Osteoblast (primary cell): ENCODE results near the gene KLHL3. TPM values are rescaled to one million over a fixed set of nuclear protein-coding genes. Genes with fewer than 3 reads are reported as not detected.

Experiments used
- DNase-seq: peaks from one replicate; pipeline ENCODE4 v3.0.0; 2011; ENCODE audit warnings: low spot score, mixed read lengths; ENCODE audit not compliant: insufficient read length; ENCODE audit errors: missing footprints
- H2AFZ ChIP-seq: 2 replicates; pipeline ENCODE4 v1.6.0; 2011; ENCODE audit warnings: mild to moderate bottlenecking, low read length
- H3K27ac ChIP-seq: 2 replicates; pipeline ENCODE4 v1.5.1; 2011; ENCODE audit warnings: mild to moderate bottlenecking, low read depth, low read length, moderate library complexity
- H3K27me3 ChIP-seq: 2 replicates; pipeline ENCODE4 v1.6.0; 2012; ENCODE audit warnings: mild to moderate bottlenecking, control low read depth, inconsistent platforms, low read length, moderate library complexity; ENCODE audit not compliant: insufficient read depth
- H3K36me3 ChIP-seq: 2 replicates; pipeline ENCODE4 v1.5.1; 2011; ENCODE audit warnings: mild to moderate bottlenecking, low read length, control low read depth, moderate library complexity; ENCODE audit not compliant: insufficient read depth
- H3K4me1 ChIP-seq: 2 replicates; pipeline ENCODE4 v1.5.1; 2011; ENCODE audit warnings: mild to moderate bottlenecking, low read length, control low read depth, moderate library complexity; ENCODE audit not compliant: insufficient read depth
- H3K4me2 ChIP-seq: 2 replicates; pipeline ENCODE4 v1.6.0; 2011; ENCODE audit warnings: mild to moderate bottlenecking, low read length; ENCODE audit not compliant: insufficient read depth
- H3K4me3 ChIP-seq: fragments of 200-600 bp; sonication (generic); 3 replicates; pipeline ENCODE4 v1.5.1; 2012; ENCODE audit warnings: mild to moderate bottlenecking, low read length, inconsistent platforms; ENCODE audit not compliant: insufficient read depth
- H3K79me2 ChIP-seq: 2 replicates; pipeline ENCODE4 v1.6.0; 2012; ENCODE audit warnings: mild to moderate bottlenecking, low read length, control low read depth, inconsistent platforms; ENCODE audit not compliant: insufficient read depth
- H3K9me3 ChIP-seq: 2 replicates; pipeline ENCODE4 v1.5.1; 2011; ENCODE audit warnings: low read depth, low read length, control low read depth
- H4K20me1 ChIP-seq: 2 replicates; pipeline ENCODE4 v1.6.0; 2012; ENCODE audit warnings: mild to moderate bottlenecking, low read length, control low read depth; ENCODE audit not compliant: insufficient read depth
- total RNA-seq: library from RNA; depleted of rRNA; stranded (reverse); fragments of >200 nt; gene quantifications from 2 replicates; pipeline ENCODE4 v1.2.3, GENCODE V29; 2012
- TF ChIP-seq, protein P1 (sequence below): IDR thresholded peaks from 2 replicates; pipeline ENCODE4 v1.5.1; 2011; ENCODE audit warnings: mild to moderate bottlenecking, low read depth, low read length, moderate library complexity; ENCODE audit errors: extremely low read depth

Gene KLHL3
- total RNA-seq, 1 donor = 6.2 TPM

GRCh38 chr5:137627706-137628105, 108.2 kb downstream of the KLHL3 start:
- H2AFZ ChIP-seq = no peak overlapping the region
- no peaks in the 10 kb centered on the region for H3K9me3 ChIP-seq
- no peaks in the 10 kb centered on the region for H3K36me3 ChIP-seq
- H4K20me1 ChIP-seq = no peaks in the 10 kb centered on the region
- no peaks in the 10 kb centered on the region for H3K79me2 ChIP-seq
- H3K27me3 ChIP-seq = no peaks in the 10 kb centered on the region
- no peak overlapping the region for H3K27ac ChIP-seq
- peaks cover 25% of the 10 kb centered on the region for H3K4me1 ChIP-seq
- H3K4me2 ChIP-seq = no peak overlapping the region
- TF ChIP-seq, protein P1, sequence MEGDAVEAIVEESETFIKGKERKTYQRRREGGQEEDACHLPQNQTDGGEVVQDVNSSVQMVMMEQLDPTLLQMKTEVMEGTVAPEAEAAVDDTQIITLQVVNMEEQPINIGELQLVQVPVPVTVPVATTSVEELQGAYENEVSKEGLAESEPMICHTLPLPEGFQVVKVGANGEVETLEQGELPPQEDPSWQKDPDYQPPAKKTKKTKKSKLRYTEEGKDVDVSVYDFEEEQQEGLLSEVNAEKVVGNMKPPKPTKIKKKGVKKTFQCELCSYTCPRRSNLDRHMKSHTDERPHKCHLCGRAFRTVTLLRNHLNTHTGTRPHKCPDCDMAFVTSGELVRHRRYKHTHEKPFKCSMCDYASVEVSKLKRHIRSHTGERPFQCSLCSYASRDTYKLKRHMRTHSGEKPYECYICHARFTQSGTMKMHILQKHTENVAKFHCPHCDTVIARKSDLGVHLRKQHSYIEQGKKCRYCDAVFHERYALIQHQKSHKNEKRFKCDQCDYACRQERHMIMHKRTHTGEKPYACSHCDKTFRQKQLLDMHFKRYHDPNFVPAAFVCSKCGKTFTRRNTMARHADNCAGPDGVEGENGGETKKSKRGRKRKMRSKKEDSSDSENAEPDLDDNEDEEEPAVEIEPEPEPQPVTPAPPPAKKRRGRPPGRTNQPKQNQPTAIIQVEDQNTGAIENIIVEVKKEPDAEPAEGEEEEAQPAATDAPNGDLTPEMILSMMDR = no peak
- H3K4me3 ChIP-seq = no peak overlapping the region
- DNase-seq = no peak

GRCh38 chr5:137627293-137627692, 108.6 kb downstream of the KLHL3 start:
- Histone ChIP-seq H3K27me3 (no peaks in the 10 kb centered on the region), H3K36me3 (no peaks in the 10 kb centered on the region), H3K79me2 (no peaks in the 10 kb centered on the region), H2AFZ (no peak overlapping the region), H3K9me3 (no peaks in the 10 kb centered on the region), H3K27ac (no peak overlapping the region), H3K4me3 (no peak overlapping the region), H4K20me1 (no peaks in the 10 kb centered on the region), H3K4me2 (no peak overlapping the region), H3K4me1 (peaks cover 27% of the 10 kb centered on the region)
- TF ChIP-seq, protein P1 = no peak
- DNase-seq = no peak

DNA sequence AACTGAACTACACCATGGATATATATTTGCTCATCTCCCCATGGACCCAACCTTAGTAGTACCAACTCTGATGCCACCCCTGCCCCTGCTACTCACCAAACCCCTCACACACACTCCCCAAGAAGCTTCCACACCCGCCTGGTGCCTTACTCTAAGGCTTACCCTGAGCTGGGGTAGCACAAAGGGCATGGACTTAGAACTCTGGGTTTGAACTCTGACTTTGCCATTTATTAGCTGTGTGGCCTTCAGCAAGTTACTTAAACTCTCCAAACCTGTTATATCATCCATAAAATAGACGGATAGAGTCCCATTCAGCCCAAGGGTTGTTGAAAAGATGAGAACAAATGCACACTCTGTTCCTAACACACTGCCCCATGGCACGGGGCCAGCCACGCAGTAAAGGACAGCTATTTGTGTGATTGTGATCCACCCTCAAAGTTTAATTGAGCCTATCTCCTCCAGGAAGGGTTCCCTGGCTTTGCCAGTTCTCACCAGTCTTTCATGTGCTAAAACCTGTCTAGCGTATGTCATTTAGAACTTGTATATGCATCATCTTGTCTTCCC, 111.0 kb downstream of the KLHL3 start:
- Histone ChIP-seq H3K27me3 (no peaks in the 10 kb centered on the region), H3K4me2 (no peak overlapping the region), H3K4me1 (peaks cover 27% of the 10 kb centered on the region), H3K27ac (no peak overlapping the region), H2AFZ (no peak overlapping the region), H3K36me3 (no peaks in the 10 kb centered on the region), H4K20me1 (no peaks in the 10 kb centered on the region), H3K4me3 (no peak overlapping the region), H3K9me3 (no peaks in the 10 kb centered on the region), H3K79me2 (no peaks in the 10 kb centered on the region)
- TF ChIP-seq, protein P1 = no peak
- no peak for DNase-seq

DNA sequence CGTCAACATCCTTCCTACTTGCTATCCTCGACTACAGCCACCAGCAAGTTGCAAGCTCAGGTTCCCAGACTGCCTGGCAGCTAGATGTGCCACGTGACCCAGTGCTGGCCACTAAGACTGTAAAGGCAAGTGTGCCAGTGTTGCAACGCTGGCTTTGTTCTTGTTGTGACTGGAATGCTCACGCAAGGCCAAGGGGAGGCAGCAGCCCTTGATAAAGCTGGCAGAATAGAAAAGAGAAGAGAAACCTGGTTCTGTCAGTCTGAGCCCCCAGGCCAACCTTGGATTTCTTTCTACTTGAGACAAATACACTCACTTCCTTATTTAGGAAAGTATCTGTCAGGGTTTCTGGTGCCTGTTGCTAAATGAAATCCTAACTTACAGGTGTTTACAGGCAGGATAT, 113.0 kb downstream of the KLHL3 start:
- TF ChIP-seq, protein P1 = no peak
- Histone ChIP-seq H4K20me1 (no peaks in the 10 kb centered on the region), H3K36me3 (no peaks in the 10 kb centered on the region), H3K27ac (peak overlapping the region; percentile 85), H3K9me3 (no peaks in the 10 kb centered on the region), H3K27me3 (no peaks in the 10 kb centered on the region), H3K4me3 (no peak overlapping the region), H3K4me1 (peaks cover 44% of the 10 kb centered on the region), H2AFZ (no peak overlapping the region), H3K79me2 (no peaks in the 10 kb centered on the region), H3K4me2 (peak overlapping the region; percentile 39)
- no peak for DNase-seq
